Panc1 (cell line): ENCODE data around the gene SEL1L3. TPM values are rescaled to one million over a fixed set of nuclear protein-coding genes. Genes with fewer than 3 reads are reported as not detected.

Source experiments
- ATAC-seq: fragments of 200-7000 bp; cut with Tn5 transposase; 2 replicates; pipeline ENCODE4 v1.9.1; 2020; ENCODE audit warnings: mild to moderate bottlenecking, moderate library complexity
- BruUV-seq: library from RNA; stranded (reverse); fragments of 400-500 nt; replicated peaks from 2 replicates; lab custom pipeline; 2021; lab: Mats Ljungman, UMichigan
- CTCF ChIA-PET: fragments of 300-600 bp; sonication (Branson Sonifier 250); formaldehyde crosslinking; loops from one replicate; lab custom pipeline; 2022; ENCODE audit warnings: antibody characterized with exemption; lab: Charles Lee
- POLR2A ChIA-PET: fragments of 300-600 bp; sonication (Branson Sonifier 250); formaldehyde crosslinking; loops from one replicate; lab custom pipeline; 2022; ENCODE audit warnings: antibody characterized with exemption; lab: Charles Lee
- DNase-seq: peaks from one replicate; pipeline ENCODE4 v3.0.0-alpha.2; 2010; ENCODE audit warnings: low read depth, low spot score
- H3K27ac ChIP-seq: 2 replicates; pipeline ENCODE4 v1.5.1; 2011; ENCODE audit warnings: mild to moderate bottlenecking, low read length, inconsistent platforms
- H3K27me3 ChIP-seq: fragments of 200-500 bp; sonication (Bioruptor generic); 2 replicates; pipeline ENCODE4 v1.6.0; 2014; ENCODE audit warnings: low read length, inconsistent platforms; ENCODE audit not compliant: control insufficient read depth, insufficient read depth
- H3K36me3 ChIP-seq: fragments of 200-500 bp; sonication (Bioruptor generic); 2 replicates; pipeline ENCODE4 v1.5.1; 2014; ENCODE audit warnings: inconsistent platforms, mild to moderate bottlenecking, low read length, moderate library complexity; ENCODE audit not compliant: control insufficient read depth, insufficient read depth
- H3K4me1 ChIP-seq: 2 replicates; pipeline ENCODE4 v1.5.1; 2011; ENCODE audit warnings: inconsistent platforms, mild to moderate bottlenecking, low read length, moderate library complexity; ENCODE audit not compliant: control insufficient read depth, insufficient read depth
- H3K4me3 ChIP-seq, 2 experiments: 2 replicates each; pipeline ENCODE4 v1.5.1; 2011 to 2012; ENCODE audit warnings: low read depth in 2 of 2, low read length in 2 of 2, mild to moderate bottlenecking in 2 of 2, inconsistent platforms in 1 of 2, moderate library complexity in 1 of 2
- H3K9me3 ChIP-seq: fragments of 200-500 bp; sonication (Bioruptor generic); 2 replicates; pipeline ENCODE4 v1.5.1; 2014; ENCODE audit warnings: low read depth, mild to moderate bottlenecking, inconsistent platforms, low read length, moderate library complexity; ENCODE audit not compliant: control insufficient read depth, insufficient read depth
- CTCF ChIP-seq: fragments of 450-650 bp; IDR thresholded peaks from 2 replicates; pipeline ENCODE4 v1.5.1; 2017; ENCODE audit warnings: mild to moderate bottlenecking
- POLR2AphosphoS5 ChIP-seq: IDR thresholded peaks from 2 replicates; pipeline ENCODE4 v1.6.1; 2012; ENCODE audit warnings: mild to moderate bottlenecking, low read depth, low read length, moderate library complexity
- REST ChIP-seq, 2 experiments: IDR thresholded peaks; 2 replicates each; pipeline ENCODE4 v1.6.1; 2011 to 2012; ENCODE audit warnings: low read depth in 2 of 2, control low read depth in 1 of 2, low read length in 1 of 2, mild to moderate bottlenecking in 1 of 2, moderate library complexity in 1 of 2; ENCODE audit not compliant: insufficient read depth in 1 of 2
- SIN3A ChIP-seq: IDR thresholded peaks from 2 replicates; pipeline ENCODE4 v1.6.1; 2012; ENCODE audit warnings: low read depth, mild to moderate bottlenecking, low read length, moderate library complexity, borderline replicate concordance; ENCODE audit not compliant: insufficient read depth
- TCF7L2 ChIP-seq: IDR thresholded peaks from 2 replicates; pipeline ENCODE4 v1.6.1; 2011; ENCODE audit warnings: mild to moderate bottlenecking, low read depth, low read length, inconsistent platforms
- in situ Hi-C: cut with HindIII; loops from 2 replicates; pipeline ENCODE4 v1.10.0; 2016; ENCODE audit warnings: low sequenced_read_pairs, low pct_unique_long_range_greater_than_20kb
- intact Hi-C: fragments of 100-400 bp; cut with micrococcal nuclease; formaldehyde crosslinking; loops from one replicate; pipeline ENCODE4 v1.10.0; 2022; ENCODE audit not compliant: unreplicated experiment
- total RNA-seq: library from RNA; stranded (reverse); gene quantifications from one replicate; pipeline ENCODE4 v1.2.1, GENCODE V29; 2021; ENCODE audit not compliant: unreplicated experiment

SEL1L3 gene
- total RNA-seq, 1 experiment from 2014 or later, result 1.1 TPM

- ChIA-PET POLR2A (no interaction called here), CTCF (no interaction called here)
- Histone ChIP-seq H3K9me3 (no peaks in the 10 kb centered on the region), H3K4me3 (no peak overlapping the region), H3K36me3 (no peaks in the 10 kb centered on the region), H3K27me3 (no peaks in the 10 kb centered on the region), H3K27ac (no peak overlapping the region), H3K4me1 (no peaks in the 10 kb centered on the region)
- no peak for DNase-seq
- in situ Hi-C loops, result no loop called here
- intact Hi-C loops, result no loop called here
- no peak for TF ChIP-seq SIN3A
- no peak for TF ChIP-seq CTCF
- TF ChIP-seq TCF7L2, result no peak
- no peak for TF ChIP-seq REST (IDR thresholded peaks at IDR 0.05; ENCODE audit: insufficient read depth in 1 of 2, low read depth in 2 of 2, low read length in 1 of 2)
- no peak for TF ChIP-seq POLR2AphosphoS5
- no TSS peak for BruUV-seq
- no peak for ATAC-seq
Measured at GRCh38 chr4:25852103-25852502, 10.7 kb downstream of the SEL1L3 start.

GRCh38 chr4:25847329-25847728 is 15.5 kb downstream of the SEL1L3 start:
- ATAC-seq (no peak), DNase-seq (no peak)
- no peak overlapping the region for H3K27ac ChIP-seq
- no peaks in the 10 kb centered on the region for H3K9me3 ChIP-seq
- CTCF ChIA-PET, result no interaction called here
- BruUV-seq, result no TSS peak
- no peaks in the 10 kb centered on the region for H3K36me3 ChIP-seq
- TF ChIP-seq SIN3A (no peak), CTCF (no peak), TCF7L2 (no peak)
- in situ Hi-C loops (no loop called here), intact Hi-C loops (no loop called here)
- POLR2A ChIA-PET, result no interaction called here
- H3K4me1 ChIP-seq, result no peaks in the 10 kb centered on the region
- no peak overlapping the region for H3K4me3 ChIP-seq
- H3K27me3 ChIP-seq, result no peaks in the 10 kb centered on the region
